Adrenal gland (tissue), 5 donors: ENCODE measurements around the gene FEM1B.

Source experiments
- POLR2A ChIP-seq, 2 donors: fragments of 450-650 bp; IDR thresholded peaks; one replicate each; pipeline ENCODE4 v1.6.1; 2017; ENCODE audit warnings: antibody characterized with exemption in 2 of 2, mild to moderate bottlenecking in 2 of 2, moderate library complexity in 1 of 2
- TF ChIP-seq, protein P1 (sequence below), 6 experiments: fragments of 450-650 bp in 4 of 6; fragments of 200-600 bp in 2 of 6; sonication (generic) in 1 of 6; IDR thresholded peaks; 1 replicate in 5 of 6; 2 replicates in 1 of 6; pipeline versions ENCODE4 v1.5.1 to v1.8.0; 2016 to 2021; ENCODE audit warnings: antibody characterized with exemption in 6 of 6, mild to moderate bottlenecking in 2 of 6, moderate library complexity in 1 of 6
- donor health status: DM: no; HTN: no; CAD: no.

DNA sequence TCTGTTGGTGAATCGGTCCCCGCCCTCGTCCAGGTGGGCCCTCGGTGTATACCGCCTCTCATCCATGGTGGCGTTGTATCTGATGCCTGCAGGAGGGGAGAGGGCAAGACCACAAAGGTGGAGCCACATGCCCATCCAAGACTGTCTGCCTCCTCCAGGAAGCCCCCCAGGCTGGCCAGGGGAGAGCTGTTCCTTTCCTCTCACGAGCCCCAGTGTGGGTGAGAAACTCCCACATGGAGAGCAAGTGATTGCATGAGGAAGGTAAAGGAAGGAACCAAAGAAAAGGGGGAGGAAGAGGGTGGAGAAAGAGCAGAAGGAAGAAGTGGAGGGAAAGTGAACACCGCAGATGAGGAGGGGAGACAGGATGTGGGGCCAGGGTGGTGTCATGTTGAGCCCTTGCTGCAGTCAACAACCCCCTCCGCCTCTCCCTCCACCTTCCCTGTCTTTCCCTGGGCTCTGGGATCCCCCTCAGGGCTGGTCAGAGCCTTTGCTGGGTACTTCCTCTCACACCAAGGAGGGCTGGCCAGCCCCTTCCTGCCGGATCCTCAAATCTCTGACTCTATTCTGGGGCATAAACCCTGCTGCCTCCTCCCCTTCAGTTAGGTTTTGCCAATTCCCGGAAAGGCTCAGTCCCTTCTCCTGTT is 49.3 kb downstream of the FEM1B start:
- no peak for TF ChIP-seq POLR2A (IDR thresholded peaks at IDR 0.05)
- TF ChIP-seq, protein P1, sequence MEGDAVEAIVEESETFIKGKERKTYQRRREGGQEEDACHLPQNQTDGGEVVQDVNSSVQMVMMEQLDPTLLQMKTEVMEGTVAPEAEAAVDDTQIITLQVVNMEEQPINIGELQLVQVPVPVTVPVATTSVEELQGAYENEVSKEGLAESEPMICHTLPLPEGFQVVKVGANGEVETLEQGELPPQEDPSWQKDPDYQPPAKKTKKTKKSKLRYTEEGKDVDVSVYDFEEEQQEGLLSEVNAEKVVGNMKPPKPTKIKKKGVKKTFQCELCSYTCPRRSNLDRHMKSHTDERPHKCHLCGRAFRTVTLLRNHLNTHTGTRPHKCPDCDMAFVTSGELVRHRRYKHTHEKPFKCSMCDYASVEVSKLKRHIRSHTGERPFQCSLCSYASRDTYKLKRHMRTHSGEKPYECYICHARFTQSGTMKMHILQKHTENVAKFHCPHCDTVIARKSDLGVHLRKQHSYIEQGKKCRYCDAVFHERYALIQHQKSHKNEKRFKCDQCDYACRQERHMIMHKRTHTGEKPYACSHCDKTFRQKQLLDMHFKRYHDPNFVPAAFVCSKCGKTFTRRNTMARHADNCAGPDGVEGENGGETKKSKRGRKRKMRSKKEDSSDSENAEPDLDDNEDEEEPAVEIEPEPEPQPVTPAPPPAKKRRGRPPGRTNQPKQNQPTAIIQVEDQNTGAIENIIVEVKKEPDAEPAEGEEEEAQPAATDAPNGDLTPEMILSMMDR (IDR thresholded peaks at IDR 0.05) = no peak
